ENCODE measurements around the gene RPIA. TPM values are rescaled to one million over a fixed set of nuclear protein-coding genes. Genes with fewer than 3 reads are reported as not detected.

RPIA gene
- total RNA-seq, 1 donor from 2014 or later, result 13.3 TPM

- Histone ChIP-seq H3K79me2 (ENCODE audit: insufficient read depth, low read length) (no peaks in the 10 kb centered on the region), H2AFZ (ENCODE audit: low read depth, low read length) (no peak overlapping the region), H3K27me3 (ENCODE audit: insufficient read depth, low read length) (no peaks in the 10 kb centered on the region), H3K36me3 (ENCODE audit: insufficient read depth, low read length) (no peaks in the 10 kb centered on the region), H3K4me1 (ENCODE audit: insufficient read depth, low read length) (no peaks in the 10 kb centered on the region), H3K27ac (ENCODE audit: low read depth, low read length) (no peak overlapping the region), H4K20me1 (ENCODE audit: insufficient read depth, low read length) (no peaks in the 10 kb centered on the region), H3K4me3 (ENCODE audit: insufficient read depth, low read depth, low read length) (no peak overlapping the region), H3K9ac (ENCODE audit: low read length) (no peak overlapping the region), H3K4me2 (ENCODE audit: low read length) (no peak overlapping the region), H3K9me3 (ENCODE audit: insufficient read depth, low read depth, low read length) (no peaks in the 10 kb centered on the region)
- Mint-ChIP-seq H3K9me3 (ENCODE audit: unreplicated experiment) (no peaks in the 10 kb centered on the region), H3K4me3 (ENCODE audit: unreplicated experiment) (no peak overlapping the region), H3K36me3 (ENCODE audit: low read depth, unreplicated experiment) (no peaks in the 10 kb centered on the region), H3K27ac (ENCODE audit: unreplicated experiment) (no peak overlapping the region), H3K27me3 (ENCODE audit: low read depth, unreplicated experiment) (no peaks in the 10 kb centered on the region), H3K4me1 (ENCODE audit: low read depth, unreplicated experiment) (no peaks in the 10 kb centered on the region)
- TF ChIP-seq EZH2 (IDR thresholded peaks at IDR 0.05; ENCODE audit: insufficient read depth, low read length), result no peak
- TF ChIP-seq, protein P1, sequence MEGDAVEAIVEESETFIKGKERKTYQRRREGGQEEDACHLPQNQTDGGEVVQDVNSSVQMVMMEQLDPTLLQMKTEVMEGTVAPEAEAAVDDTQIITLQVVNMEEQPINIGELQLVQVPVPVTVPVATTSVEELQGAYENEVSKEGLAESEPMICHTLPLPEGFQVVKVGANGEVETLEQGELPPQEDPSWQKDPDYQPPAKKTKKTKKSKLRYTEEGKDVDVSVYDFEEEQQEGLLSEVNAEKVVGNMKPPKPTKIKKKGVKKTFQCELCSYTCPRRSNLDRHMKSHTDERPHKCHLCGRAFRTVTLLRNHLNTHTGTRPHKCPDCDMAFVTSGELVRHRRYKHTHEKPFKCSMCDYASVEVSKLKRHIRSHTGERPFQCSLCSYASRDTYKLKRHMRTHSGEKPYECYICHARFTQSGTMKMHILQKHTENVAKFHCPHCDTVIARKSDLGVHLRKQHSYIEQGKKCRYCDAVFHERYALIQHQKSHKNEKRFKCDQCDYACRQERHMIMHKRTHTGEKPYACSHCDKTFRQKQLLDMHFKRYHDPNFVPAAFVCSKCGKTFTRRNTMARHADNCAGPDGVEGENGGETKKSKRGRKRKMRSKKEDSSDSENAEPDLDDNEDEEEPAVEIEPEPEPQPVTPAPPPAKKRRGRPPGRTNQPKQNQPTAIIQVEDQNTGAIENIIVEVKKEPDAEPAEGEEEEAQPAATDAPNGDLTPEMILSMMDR (IDR thresholded peaks at IDR 0.05; ENCODE audit: insufficient read depth, low read depth, low read length), result no peak
- FAIRE-seq, result no peak
- DNase-seq (ENCODE audit: low read depth), result no peak
These were observed 24.3 kb upstream of the RPIA start for GRCh38 chr2:88667219-88667618.

- H3K4me2 ChIP-seq (ENCODE audit: low read length), result no peak overlapping the region
- Mint-ChIP-seq H3K9me3 (ENCODE audit: unreplicated experiment) (no peaks in the 10 kb centered on the region), H3K27ac (ENCODE audit: unreplicated experiment) (no peak overlapping the region), H3K27me3 (ENCODE audit: low read depth, unreplicated experiment) (no peaks in the 10 kb centered on the region), H3K4me1 (ENCODE audit: low read depth, unreplicated experiment) (no peaks in the 10 kb centered on the region), H3K36me3 (ENCODE audit: low read depth, unreplicated experiment) (no peaks in the 10 kb centered on the region), H3K4me3 (ENCODE audit: unreplicated experiment) (no peak overlapping the region)
- no peaks in the 10 kb centered on the region for H3K9me3 ChIP-seq (ENCODE audit: insufficient read depth, low read depth, low read length)
- no peak for DNase-seq (ENCODE audit: low read depth)
- TF ChIP-seq, protein P1 (IDR thresholded peaks at IDR 0.05; ENCODE audit: insufficient read depth, low read depth, low read length), result no peak
- TF ChIP-seq EZH2 (IDR thresholded peaks at IDR 0.05; ENCODE audit: insufficient read depth, low read length), result no peak
- H3K36me3 ChIP-seq (ENCODE audit: insufficient read depth, low read length), result no peaks in the 10 kb centered on the region
- no peak overlapping the region for H3K9ac ChIP-seq (ENCODE audit: low read length)
- no peak for FAIRE-seq
- no peaks in the 10 kb centered on the region for H4K20me1 ChIP-seq (ENCODE audit: insufficient read depth, low read length)
- no peak overlapping the region for H3K4me3 ChIP-seq (ENCODE audit: insufficient read depth, low read depth, low read length)
- H3K79me2 ChIP-seq (ENCODE audit: insufficient read depth, low read length), result no peaks in the 10 kb centered on the region
- H2AFZ ChIP-seq (ENCODE audit: low read depth, low read length), result no peak overlapping the region
- H3K27ac ChIP-seq (ENCODE audit: low read depth, low read length), result no peak overlapping the region
- no peaks in the 10 kb centered on the region for H3K4me1 ChIP-seq (ENCODE audit: insufficient read depth, low read length)
- no peaks in the 10 kb centered on the region for H3K27me3 ChIP-seq (ENCODE audit: insufficient read depth, low read length)
These were observed 22.6 kb upstream of the RPIA start for GRCh38 chr2:88668862-88669261.

GRCh38 chr2:88669482-88670214 lies 21.8 kb upstream of the RPIA start:
- Mint-ChIP-seq H3K9me3 (ENCODE audit: unreplicated experiment) (no peaks in the 10 kb centered on the region), H3K4me1 (ENCODE audit: low read depth, unreplicated experiment) (no peaks in the 10 kb centered on the region), H3K36me3 (ENCODE audit: low read depth, unreplicated experiment) (no peaks in the 10 kb centered on the region), H3K4me3 (ENCODE audit: unreplicated experiment) (no peak overlapping the region), H3K27ac (ENCODE audit: unreplicated experiment) (no peak overlapping the region), H3K27me3 (ENCODE audit: low read depth, unreplicated experiment) (no peaks in the 10 kb centered on the region)
- DNase-seq (ENCODE audit: low read depth) (peak; percentile 30), FAIRE-seq (no peak)
- Histone ChIP-seq H4K20me1 (ENCODE audit: insufficient read depth, low read length) (no peaks in the 10 kb centered on the region), H3K79me2 (ENCODE audit: insufficient read depth, low read length) (no peaks in the 10 kb centered on the region), H3K4me1 (ENCODE audit: insufficient read depth, low read length) (no peaks in the 10 kb centered on the region), H3K9ac (ENCODE audit: low read length) (no peak overlapping the region), H3K4me2 (ENCODE audit: low read length) (no peak overlapping the region), H3K9me3 (ENCODE audit: insufficient read depth, low read depth, low read length) (no peaks in the 10 kb centered on the region), H3K27ac (ENCODE audit: low read depth, low read length) (no peak overlapping the region), H3K27me3 (ENCODE audit: insufficient read depth, low read length) (no peaks in the 10 kb centered on the region), H2AFZ (ENCODE audit: low read depth, low read length) (no peak overlapping the region), H3K4me3 (ENCODE audit: insufficient read depth, low read depth, low read length) (no peak overlapping the region), H3K36me3 (ENCODE audit: insufficient read depth, low read length) (no peaks in the 10 kb centered on the region)
- no peak for TF ChIP-seq EZH2 (IDR thresholded peaks at IDR 0.05; ENCODE audit: insufficient read depth, low read length)
- TF ChIP-seq, protein P1 (IDR thresholded peaks at IDR 0.05; ENCODE audit: insufficient read depth, low read depth, low read length), result peak; percentile 79
